OCI-LY1 (cell line): ENCODE results near the gene CUBN.

Experiments used
- EZH2 ChIP-seq: fragments of 200-600 bp; sonication (generic), shearing (Covaris generic); IDR thresholded peaks from 2 replicates; pipeline ENCODE4 v1.8.0; 2017; ENCODE audit warnings: borderline replicate concordance, mixed run types, mild to moderate bottlenecking, antibody characterized with exemption, low read length, moderate library complexity, mixed read lengths
- TF ChIP-seq, protein P1 (sequence below): fragments of 200-600 bp; sonication (generic), shearing (Covaris generic); IDR thresholded peaks from 2 replicates; pipeline ENCODE4 v1.5.1; 2017; ENCODE audit warnings: mild to moderate bottlenecking, antibody characterized with exemption, low read length, moderate library complexity, mixed read lengths

DNA sequence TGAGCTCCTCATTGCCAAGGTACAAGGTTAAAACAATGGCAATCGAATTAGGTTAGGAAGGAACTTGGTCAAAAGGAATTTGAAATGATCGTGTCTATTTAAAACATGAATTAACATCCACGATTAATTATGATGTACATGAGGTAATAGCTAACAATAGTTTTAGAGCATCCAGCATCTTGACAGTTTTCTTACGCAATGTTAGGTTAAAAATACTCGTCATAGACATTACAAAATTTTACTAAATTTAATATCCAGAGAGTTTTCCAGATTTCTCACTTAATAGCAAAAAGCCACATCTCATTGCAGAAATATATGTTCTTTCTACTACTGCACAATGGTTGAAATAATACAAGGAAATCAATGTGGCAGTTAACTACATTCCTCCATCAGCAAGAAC lies 22.6 kb downstream of the CUBN start:
- TF ChIP-seq, protein P1, sequence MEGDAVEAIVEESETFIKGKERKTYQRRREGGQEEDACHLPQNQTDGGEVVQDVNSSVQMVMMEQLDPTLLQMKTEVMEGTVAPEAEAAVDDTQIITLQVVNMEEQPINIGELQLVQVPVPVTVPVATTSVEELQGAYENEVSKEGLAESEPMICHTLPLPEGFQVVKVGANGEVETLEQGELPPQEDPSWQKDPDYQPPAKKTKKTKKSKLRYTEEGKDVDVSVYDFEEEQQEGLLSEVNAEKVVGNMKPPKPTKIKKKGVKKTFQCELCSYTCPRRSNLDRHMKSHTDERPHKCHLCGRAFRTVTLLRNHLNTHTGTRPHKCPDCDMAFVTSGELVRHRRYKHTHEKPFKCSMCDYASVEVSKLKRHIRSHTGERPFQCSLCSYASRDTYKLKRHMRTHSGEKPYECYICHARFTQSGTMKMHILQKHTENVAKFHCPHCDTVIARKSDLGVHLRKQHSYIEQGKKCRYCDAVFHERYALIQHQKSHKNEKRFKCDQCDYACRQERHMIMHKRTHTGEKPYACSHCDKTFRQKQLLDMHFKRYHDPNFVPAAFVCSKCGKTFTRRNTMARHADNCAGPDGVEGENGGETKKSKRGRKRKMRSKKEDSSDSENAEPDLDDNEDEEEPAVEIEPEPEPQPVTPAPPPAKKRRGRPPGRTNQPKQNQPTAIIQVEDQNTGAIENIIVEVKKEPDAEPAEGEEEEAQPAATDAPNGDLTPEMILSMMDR = no peak
- no peak for TF ChIP-seq EZH2
